ENCODE measurements around the gene RNASEH1. TPM values are rescaled to one million over a fixed set of nuclear protein-coding genes. Genes with fewer than 3 reads are reported as not detected.

RNASEH1 gene
- total and polyA plus RNA-seq, 2 of the 13 experiments (the other 11 are each of a cell fraction or from before 2014, with no cell fraction given), result 14.5 to 57.4 TPM

- TF ChIP-seq HOXD1 (CRISPR knock-in tag; IDR thresholded peaks at IDR 0.05) (peak; percentile 60; the same call in 1 of the 2 replicates), ZNF792 (CRISPR knock-in tag; IDR thresholded peaks at IDR 0.05) (peak; percentile 94; the same call in 1 of the 2 replicates), CREBL2 (CRISPR knock-in tag; IDR thresholded peaks at IDR 0.05; ENCODE audit: borderline replicate concordance) (no peak; the same call in 1 of the 2 replicates), ZNF260 (CRISPR knock-in tag; IDR thresholded peaks at IDR 0.05; ENCODE audit: borderline replicate concordance, low read depth) (peak; percentile 97), ZNF362 (CRISPR knock-in tag; IDR thresholded peaks at IDR 0.05; ENCODE audit: borderline replicate concordance) (peak; percentile 34; the same call in 1 of the 2 replicates), ZNF383 (CRISPR knock-in tag; IDR thresholded peaks at IDR 0.05; ENCODE audit: borderline replicate concordance) (no peak), ZSCAN30 (CRISPR knock-in tag; IDR thresholded peaks at IDR 0.05) (peak; percentile 99), ZBED4 (CRISPR knock-in tag; IDR thresholded peaks at IDR 0.05; ENCODE audit: borderline replicate concordance) (no peak), SALL1 (CRISPR knock-in tag; IDR thresholded peaks at IDR 0.05) (peak; percentile 84), ATM (IDR thresholded peaks at IDR 0.05; ENCODE audit: borderline replicate concordance) (no peak), HNRNPL (IDR thresholded peaks at IDR 0.05; ENCODE audit: low read depth, low read length) (0 out of 2 replicates have a peak, but pooled peaks have one; percentile 40), ATF1 (CRISPR knock-in tag; IDR thresholded peaks at IDR 0.05) (no peak), IRF2 (CRISPR knock-in tag; IDR thresholded peaks at IDR 0.05) (peak; percentile 75; the same call in 1 of the 2 replicates), CHD2 (IDR thresholded peaks at IDR 0.05; ENCODE audit: low read depth, low read length) (peak; percentile 36; the same call in 1 of the 2 replicates), ZFP62 (CRISPR knock-in tag; IDR thresholded peaks at IDR 0.05) (no peak), ZNF530 (CRISPR knock-in tag; IDR thresholded peaks at IDR 0.05; ENCODE audit: low read depth) (no peak; the same call in 1 of the 2 replicates), ZHX2 (IDR thresholded peaks at IDR 0.05; ENCODE audit: low read depth) (no peak), ZHX2 (CRISPR knock-in tag; IDR thresholded peaks at IDR 0.05; ENCODE audit: borderline replicate concordance) (peak; percentile 73; the same call in 1 of the 2 replicates)
Observed at GRCh38 chr2:3519255-3520205, 38.6 kb downstream of the RNASEH1 start, which contains the start of gene ADI1 (continued).

Data from HepG2 (cell line).